Endodermal cell (in vitro differentiated cells): Measurements from ENCODE around the gene PLA2G3. TPM values are rescaled to one million over a fixed set of nuclear protein-coding genes. Genes with fewer than 3 reads are reported as not detected.

Experiments used
- DNase-seq: peaks from one replicate; pipeline ENCODE4 v3.0.0-alpha.2; 2017
- H3K27ac ChIP-seq: 2 replicates; pipeline ENCODE4 v1.5.1; 2013; ENCODE audit warnings: mild to moderate bottlenecking, low read depth, low read length, moderate library complexity
- H3K27me3 ChIP-seq: 2 replicates; pipeline ENCODE4 v1.6.1; 2013; ENCODE audit warnings: mild to moderate bottlenecking, low read length, moderate library complexity; ENCODE audit not compliant: insufficient read depth, control insufficient read depth, poor library complexity, severe bottlenecking
- H3K36me3 ChIP-seq: 2 replicates; pipeline ENCODE4 v1.7.0; 2013; ENCODE audit warnings: mild to moderate bottlenecking, low read length, moderate library complexity; ENCODE audit not compliant: control insufficient read depth, insufficient read depth
- H3K4me1 ChIP-seq: one replicate; pipeline ENCODE4 v1.7.0; 2013; ENCODE audit warnings: low read length; ENCODE audit not compliant: control insufficient read depth, insufficient read depth
- H3K4me3 ChIP-seq: 2 replicates; pipeline ENCODE4 v1.5.1; 2013; ENCODE audit warnings: mild to moderate bottlenecking, low read length, moderate library complexity
- H3K9ac ChIP-seq: 2 replicates; pipeline ENCODE4 v1.6.1; 2013; ENCODE audit warnings: mild to moderate bottlenecking, low read length, moderate library complexity; ENCODE audit not compliant: poor library complexity, severe bottlenecking; ENCODE audit errors: extremely low read depth
- H3K9me3 ChIP-seq: 2 replicates; pipeline ENCODE4 v1.6.1; 2013; ENCODE audit warnings: mild to moderate bottlenecking, low read length, moderate library complexity; ENCODE audit not compliant: control insufficient read depth
- H3K27ac Mint-ChIP-seq: 2 replicates; pipeline ENCODE4 v1.8.0; 2020; ENCODE audit warnings: mixed read lengths
- H3K27me3 Mint-ChIP-seq: 2 replicates; pipeline ENCODE4 v1.8.0; 2021; ENCODE audit warnings: mild to moderate bottlenecking, mixed read lengths; ENCODE audit not compliant: insufficient read depth
- H3K36me3 Mint-ChIP-seq: 2 replicates; pipeline ENCODE4 v1.8.0; 2020; ENCODE audit warnings: low read depth, mixed read lengths
- H3K4me1 Mint-ChIP-seq: 2 replicates; pipeline ENCODE4 v1.8.0; 2020; ENCODE audit warnings: mixed read lengths
- H3K4me3 Mint-ChIP-seq: 2 replicates; pipeline ENCODE4 v1.8.0; 2020; ENCODE audit warnings: mild to moderate bottlenecking, moderate library complexity, mixed read lengths
- H3K9me3 Mint-ChIP-seq: 2 replicates; pipeline ENCODE4 v1.8.0; 2020; ENCODE audit warnings: mild to moderate bottlenecking, mixed read lengths
- CTCF ChIP-seq: fragments of 200-600 bp; sonication (generic); conservative IDR thresholded peaks from 2 replicates; pipeline ENCODE4 v1.5.0; 2021; ENCODE audit warnings: antibody characterized with exemption, mild to moderate bottlenecking
- whole genome bisulfite sequencing, 2 experiments: methylation state at CpG; one replicate each; pipeline versions ENCODE4 v1.1.5 to v1.1.7; 2013; ENCODE audit warnings: missing lambda C conversion rate in 2 of 2, mixed read lengths in 1 of 2; ENCODE audit not compliant: insufficient coverage in 1 of 2, insufficient read length in 1 of 2; 5-methylcytosine and 5-hydroxymethylcytosine counted together
- total RNA-seq, 2 donors: library from RNA; stranded (reverse); fragmentation: NEBNext Ultra II Directional in 1 of 2; extraction: Animal tissue kit (Norgen Biotek cat#: 25700) in 1 of 2; gene quantifications; 2 replicates in 1 of 2; 3 replicates in 1 of 2; pipeline ENCODE4 v1.2.1, GENCODE V29; 2021

Gene PLA2G3
- total RNA-seq, 2 donors from 2014 or later, result 4.1 to 4.6 TPM

- no peaks in the 10 kb centered on the region for H3K36me3 ChIP-seq
- no peaks in the 10 kb centered on the region for H3K4me1 ChIP-seq
- no peak overlapping the region for H3K9ac ChIP-seq
- Mint-ChIP-seq H3K36me3 (no peaks in the 10 kb centered on the region), H3K27ac (no peak overlapping the region), H3K27me3 (peaks cover 4% of the 10 kb centered on the region), H3K4me3 (no peak overlapping the region), H3K4me1 (peaks cover 7% of the 10 kb centered on the region), H3K9me3 (no peaks in the 10 kb centered on the region)
- no peak overlapping the region for H3K27ac ChIP-seq
- DNase-seq, result no peak
- no peak overlapping the region for H3K4me3 ChIP-seq
- no peaks in the 10 kb centered on the region for H3K27me3 ChIP-seq
- no peak for TF ChIP-seq CTCF
- H3K9me3 ChIP-seq, result no peaks in the 10 kb centered on the region
- 88 to 91% methylated on average over 9 to 10 of the region's 10 CpGs for WGBS, 2 experiments
These were observed 2.2 kb downstream of the PLA2G3 start for GRCh38 chr22:31138126-31138525.

GRCh38 chr22:31137721-31138120 lies 2.6 kb downstream of the PLA2G3 start:
- Histone ChIP-seq H3K4me3 (no peak overlapping the region), H3K27ac (no peak overlapping the region), H3K9ac (no peak overlapping the region), H3K4me1 (no peaks in the 10 kb centered on the region), H3K27me3 (no peaks in the 10 kb centered on the region), H3K36me3 (no peaks in the 10 kb centered on the region), H3K9me3 (no peaks in the 10 kb centered on the region)
- WGBS, 2 experiments, result 79 to 86% methylated on average over 3 to 10 of the region's 10 CpGs
- no peak overlapping the region for H3K4me3 Mint-ChIP-seq
- H3K27me3 Mint-ChIP-seq, result peaks cover 4% of the 10 kb centered on the region
- no peak for TF ChIP-seq CTCF
- H3K4me1 Mint-ChIP-seq, result peaks cover 7% of the 10 kb centered on the region
- no peaks in the 10 kb centered on the region for H3K36me3 Mint-ChIP-seq
- H3K9me3 Mint-ChIP-seq, result no peaks in the 10 kb centered on the region
- no peak for DNase-seq
- H3K27ac Mint-ChIP-seq, result no peak overlapping the region

GRCh38 chr22:31136711-31137110 lies 3.6 kb downstream of the PLA2G3 start:
- no peak for DNase-seq
- no peak overlapping the region for H3K27ac ChIP-seq
- Mint-ChIP-seq H3K4me1 (peaks cover 7% of the 10 kb centered on the region), H3K36me3 (no peaks in the 10 kb centered on the region), H3K4me3 (no peak overlapping the region), H3K9me3 (no peaks in the 10 kb centered on the region), H3K27me3 (peaks cover 2% of the 10 kb centered on the region), H3K27ac (no peak overlapping the region)
- no peak for TF ChIP-seq CTCF
- H3K27me3 ChIP-seq, result no peaks in the 10 kb centered on the region
- no peak overlapping the region for H3K4me3 ChIP-seq
- no peak overlapping the region for H3K9ac ChIP-seq
- H3K36me3 ChIP-seq, result no peaks in the 10 kb centered on the region
- no peaks in the 10 kb centered on the region for H3K9me3 ChIP-seq
- 95 to 99% methylated on average over 10 to 16 of the region's 16 CpGs for WGBS, 2 experiments
- no peaks in the 10 kb centered on the region for H3K4me1 ChIP-seq
